D721Med (cell line): ENCODE results near the gene NDUFV1.
"Not testable (repeated sequence)": the region's sequence is repeated elsewhere in the genome, so short reads cannot be mapped to it uniquely, and the experiment has no call there.

Experiments used
- DNase-seq: peaks from one replicate; pipeline ENCODE4 v3.0.0; 2011; ENCODE audit warnings: low spot score; ENCODE audit not compliant: insufficient read length
- FAIRE-seq: peaks from 2 replicates; lab custom pipeline; 2011; peaks lifted over from hg19 to GRCh38; lab: Jason Lieb, UNC
- CTCF ChIP-seq: IDR thresholded peaks from 2 replicates; pipeline ENCODE4 v1.5.1; 2012; ENCODE audit warnings: mild to moderate bottlenecking, control low read depth; ENCODE audit not compliant: insufficient read depth; ENCODE audit errors: missing control alignments

NDUFV1 gene

GRCh38 chr11:67657300-67657699, 50.6 kb downstream of the NDUFV1 start:
- no peak for DNase-seq
- no peak for FAIRE-seq
- TF ChIP-seq CTCF = no peak

GRCh38 chr11:67659651-67660165, 53.0 kb downstream of the NDUFV1 start:
- not testable (repeated sequence) for FAIRE-seq, DNase-seq

GRCh38 chr11:67660752-67661151, 54.0 kb downstream of the NDUFV1 start:
- DNase-seq, FAIRE-seq: not testable (repeated sequence)
